ENCODE results near the gene C1orf74.

DNA sequence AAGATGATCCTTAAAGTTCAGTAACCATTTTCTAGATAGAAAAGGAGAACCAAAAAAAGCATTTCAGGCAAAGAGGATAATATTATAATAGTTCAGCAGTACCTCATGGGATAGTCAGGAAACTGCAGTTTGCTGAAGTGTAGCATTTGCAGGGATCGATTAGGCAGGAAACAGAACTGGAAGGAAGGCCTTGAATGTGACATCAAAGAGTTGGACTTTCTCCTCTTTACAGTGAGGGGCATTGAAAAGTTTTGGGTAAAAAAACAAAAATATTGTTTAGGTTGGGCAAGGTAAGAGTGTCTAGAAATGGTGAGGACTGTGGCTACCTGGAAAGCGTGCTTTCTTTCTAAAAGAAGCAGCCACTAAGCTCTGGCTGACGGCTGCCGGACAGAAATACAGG, 29.5 kb upstream of the C1orf74 start:
- TF ChIP-seq CTCF (IDR thresholded peaks at IDR 0.05; ENCODE audit: extremely low read depth in 1 of 2, insufficient read depth in 1 of 2, low read depth in 1 of 2, low read length in 2 of 2) (no peak), JUN (IDR thresholded peaks at IDR 0.05; ENCODE audit: borderline replicate concordance, insufficient read depth, insufficient read length, low read depth) (no peak), POLR2AphosphoS5 (IDR thresholded peaks at IDR 0.05; ENCODE audit: insufficient read depth, low read depth, low read length) (no peak)
